HG02798 (cell line): ENCODE data around the gene TMEM14B.
"Not testable (repeated sequence)": the region's sequence is repeated elsewhere in the genome, so short reads cannot be mapped to it uniquely, and the experiment has no call there.

Experiments used
- ATAC-seq: cut with Tn5 transposase; IDR thresholded peaks from one replicate; pipeline ENCODE4 v1.9.1; 2021; ENCODE audit warnings: mild to moderate bottlenecking; ENCODE audit not compliant: unreplicated experiment, poor library complexity

TMEM14B gene

GRCh38 chr6:10743515-10743914 is 4.1 kb upstream of the TMEM14B start:
- ATAC-seq = no peak

GRCh38 chr6:10745116-10745515 is 2.5 kb upstream of the TMEM14B start:
- no peak for ATAC-seq

GRCh38 chr6:10746915-10747250 is 722 bp upstream of the TMEM14B start:
- no peak for ATAC-seq

GRCh38 chr6:10749734-10750133 is 2.1 kb downstream of the TMEM14B start:
- no peak for ATAC-seq

GRCh38 chr6:10750568-10750967 is 3.0 kb downstream of the TMEM14B start:
- not testable (repeated sequence) for ATAC-seq

GRCh38 chr6:10751757-10752156 is 4.2 kb downstream of the TMEM14B start:
- not testable (repeated sequence) for ATAC-seq

- ATAC-seq = no peak
Observed at GRCh38 chr6:10756085-10756484, 8.5 kb downstream of the TMEM14B start.

- peak; percentile 57 for ATAC-seq
Observed at GRCh38 chr6:10759312-10759839, 11.8 kb downstream of the TMEM14B start.

- no peak for ATAC-seq
Observed at GRCh38 chr6:10759884-10760329, 12.3 kb downstream of the TMEM14B start.

- no peak for ATAC-seq
Observed at GRCh38 chr6:10763006-10763405, 15.4 kb downstream of the TMEM14B start.

- no peak for ATAC-seq
Observed at GRCh38 chr6:10769419-10769818, 21.8 kb downstream of the TMEM14B start.

- ATAC-seq = no peak
Observed at GRCh38 chr6:10771371-10771894, 23.8 kb downstream of the TMEM14B start.

GRCh38 chr6:10778230-10778629 is 30.6 kb downstream of the TMEM14B start:
- ATAC-seq = no peak

- ATAC-seq = no peak
Observed at GRCh38 chr6:10779076-10779475, 31.5 kb downstream of the TMEM14B start.

GRCh38 chr6:10791673-10792072 is 44.1 kb downstream of the TMEM14B start:
- ATAC-seq = no peak

- ATAC-seq = no peak
Observed at GRCh38 chr6:10792101-10792500, 44.5 kb downstream of the TMEM14B start.

GRCh38 chr6:10793035-10793434 is 45.4 kb downstream of the TMEM14B start:
- no peak for ATAC-seq

- ATAC-seq = no peak
Observed at GRCh38 chr6:10793695-10794094, 46.1 kb downstream of the TMEM14B start.

GRCh38 chr6:10794239-10794638 is 46.6 kb downstream of the TMEM14B start:
- no peak for ATAC-seq

- ATAC-seq = no peak
Observed at GRCh38 chr6:10800810-10801209, 53.2 kb downstream of the TMEM14B start.

GRCh38 chr6:10801224-10801848 is 53.7 kb downstream of the TMEM14B start:
- peak; percentile 93 for ATAC-seq
